Measurements from ENCODE around the gene FGF18. TPM values are rescaled to one million over a fixed set of nuclear protein-coding genes. Genes with fewer than 3 reads are reported as not detected.
A peak's percentile ranks its signal among the peaks of the same experiment; 100 is the strongest.

The FGF18 gene
- total and polyA plus RNA-seq, 4 donors, result 0.08 TPM; not detected in 3

GRCh38 chr5:171432583-171433351, 13.3 kb downstream of the FGF18 start:
- DNase-seq (ENCODE audit: low spot score), result no peak
- H3K27me3 ChIP-seq (ENCODE audit: control insufficient read depth in 4 of 4, insufficient read depth in 4 of 4, low read length in 3 of 4), result no peaks in the 10 kb centered on the region
- TF ChIP-seq NR2F2 (IDR thresholded peaks at IDR 0.05) (peak; percentile 88), CTCF (IDR thresholded peaks at IDR 0.05; ENCODE audit: low read depth, low read length, missing input control) (no peak)
- H3K4me1 ChIP-seq (ENCODE audit: control insufficient read depth in 4 of 4, insufficient read depth in 4 of 4, low read length in 3 of 4), result no peaks in the 10 kb centered on the region
- H3K27ac ChIP-seq (ENCODE audit: low read depth in 1 of 2, low read length in 2 of 2), result no peak overlapping the region
- 79% methylated on average over 16 of the region's 16 CpGs for WGBS
- no peaks in the 10 kb centered on the region for H3K9me3 ChIP-seq (ENCODE audit: control insufficient read depth in 4 of 4, low read length in 3 of 4)
- H3K9ac ChIP-seq (ENCODE audit: low read depth in 1 of 2, low read length in 2 of 2), result no peak overlapping the region
- H3K36me3 ChIP-seq (ENCODE audit: control insufficient read depth in 4 of 4, insufficient read depth in 3 of 4, low read depth in 1 of 4, low read length in 3 of 4), result no peaks in the 10 kb centered on the region
- no peak overlapping the region for H3K4me3 ChIP-seq (ENCODE audit: low read depth in 1 of 3, low read length in 3 of 3)

DNA sequence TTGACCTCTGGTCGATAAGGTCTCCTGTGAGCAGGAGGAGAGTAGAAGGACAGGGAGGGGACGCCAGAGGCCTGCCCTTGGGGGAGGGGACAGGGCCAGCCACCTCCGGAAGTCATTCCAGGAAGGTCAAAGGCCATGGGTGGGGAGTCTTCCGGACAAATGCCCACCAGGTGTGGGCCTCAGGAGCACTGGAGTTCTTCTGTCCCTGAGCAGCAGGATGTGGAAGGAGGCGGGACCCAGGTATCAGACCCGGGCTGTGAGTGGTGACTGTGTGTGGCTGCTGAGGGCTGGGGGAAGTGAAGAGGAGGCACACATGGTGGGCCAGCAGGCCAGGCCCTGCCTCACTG, 13.9 kb downstream of the FGF18 start:
- no peaks in the 10 kb centered on the region for H3K27me3 ChIP-seq (ENCODE audit: control insufficient read depth in 4 of 4, insufficient read depth in 4 of 4, low read length in 3 of 4)
- no peak overlapping the region for H3K4me3 ChIP-seq (ENCODE audit: low read depth in 1 of 3, low read length in 3 of 3)
- no peaks in the 10 kb centered on the region for H3K4me1 ChIP-seq (ENCODE audit: control insufficient read depth in 4 of 4, insufficient read depth in 4 of 4, low read length in 3 of 4)
- H3K9me3 ChIP-seq (ENCODE audit: control insufficient read depth in 4 of 4, low read length in 3 of 4), result no peaks in the 10 kb centered on the region
- no peak overlapping the region for H3K9ac ChIP-seq (ENCODE audit: low read depth in 1 of 2, low read length in 2 of 2)
- no peak for DNase-seq (ENCODE audit: low spot score)
- no peak overlapping the region for H3K27ac ChIP-seq (ENCODE audit: low read depth in 1 of 2, low read length in 2 of 2)
- TF ChIP-seq EGR1 (IDR thresholded peaks at IDR 0.05; ENCODE audit: low read depth in 2 of 2), result no peak
- TF ChIP-seq NR2F2 (IDR thresholded peaks at IDR 0.05), result peak; percentile 29
- WGBS, result 58% methylated on average over 6 of the region's 6 CpGs
- no peaks in the 10 kb centered on the region for H3K36me3 ChIP-seq (ENCODE audit: control insufficient read depth in 4 of 4, insufficient read depth in 3 of 4, low read depth in 1 of 4, low read length in 3 of 4)

- H3K4me3 ChIP-seq (ENCODE audit: low read depth in 1 of 3, low read length in 3 of 3), result no peak overlapping the region
- H3K4me1 ChIP-seq (ENCODE audit: control insufficient read depth in 4 of 4, insufficient read depth in 4 of 4, low read length in 3 of 4), result no peaks in the 10 kb centered on the region
- H3K27me3 ChIP-seq (ENCODE audit: control insufficient read depth in 4 of 4, insufficient read depth in 4 of 4, low read length in 3 of 4), result no peaks in the 10 kb centered on the region
- DNase-seq (ENCODE audit: low spot score), result no peak
- H3K27ac ChIP-seq (ENCODE audit: low read depth in 1 of 2, low read length in 2 of 2), result no peak overlapping the region
- H3K9me3 ChIP-seq (ENCODE audit: control insufficient read depth in 4 of 4, low read length in 3 of 4), result no peaks in the 10 kb centered on the region
- 94% methylated on average over 5 of the region's 5 CpGs for WGBS
- no peaks in the 10 kb centered on the region for H3K36me3 ChIP-seq (ENCODE audit: control insufficient read depth in 4 of 4, insufficient read depth in 3 of 4, low read depth in 1 of 4, low read length in 3 of 4)
- no peak overlapping the region for H3K9ac ChIP-seq (ENCODE audit: low read depth in 1 of 2, low read length in 2 of 2)
- TF ChIP-seq, protein P1, sequence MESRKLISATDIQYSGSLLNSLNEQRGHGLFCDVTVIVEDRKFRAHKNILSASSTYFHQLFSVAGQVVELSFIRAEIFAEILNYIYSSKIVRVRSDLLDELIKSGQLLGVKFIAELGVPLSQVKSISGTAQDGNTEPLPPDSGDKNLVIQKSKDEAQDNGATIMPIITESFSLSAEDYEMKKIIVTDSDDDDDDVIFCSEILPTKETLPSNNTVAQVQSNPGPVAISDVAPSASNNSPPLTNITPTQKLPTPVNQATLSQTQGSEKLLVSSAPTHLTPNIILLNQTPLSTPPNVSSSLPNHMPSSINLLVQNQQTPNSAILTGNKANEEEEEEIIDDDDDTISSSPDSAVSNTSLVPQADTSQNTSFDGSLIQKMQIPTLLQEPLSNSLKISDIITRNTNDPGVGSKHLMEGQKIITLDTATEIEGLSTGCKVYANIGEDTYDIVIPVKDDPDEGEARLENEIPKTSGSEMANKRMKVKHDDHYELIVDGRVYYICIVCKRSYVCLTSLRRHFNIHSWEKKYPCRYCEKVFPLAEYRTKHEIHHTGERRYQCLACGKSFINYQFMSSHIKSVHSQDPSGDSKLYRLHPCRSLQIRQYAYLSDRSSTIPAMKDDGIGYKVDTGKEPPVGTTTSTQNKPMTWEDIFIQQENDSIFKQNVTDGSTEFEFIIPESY (IDR thresholded peaks at IDR 0.05), result no peak
- TF ChIP-seq, protein P2, sequence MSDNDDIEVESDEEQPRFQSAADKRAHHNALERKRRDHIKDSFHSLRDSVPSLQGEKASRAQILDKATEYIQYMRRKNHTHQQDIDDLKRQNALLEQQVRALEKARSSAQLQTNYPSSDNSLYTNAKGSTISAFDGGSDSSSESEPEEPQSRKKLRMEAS (IDR thresholded peaks at IDR 0.05), result no peak
- TF ChIP-seq ATF3 (IDR thresholded peaks at IDR 0.05) (no peak), HNF4G (IDR thresholded peaks at IDR 0.05) (no peak), GABPA (IDR thresholded peaks at IDR 0.05 in 1 of 2, conservative IDR thresholded peaks at IDR 0.05 in 1 of 2) (no peak), HNF4A (conservative IDR thresholded peaks at IDR 0.05) (no peak), YY1 (IDR thresholded peaks at IDR 0.05) (no peak), FOXA2 (IDR thresholded peaks at IDR 0.05) (no peak), TAF1 (conservative IDR thresholded peaks at IDR 0.05) (no peak), EGR1 (IDR thresholded peaks at IDR 0.05; ENCODE audit: low read depth in 2 of 2) (no peak), NR2F2 (IDR thresholded peaks at IDR 0.05) (no peak), JUND (IDR thresholded peaks at IDR 0.05) (no peak), SP1 (IDR thresholded peaks at IDR 0.05) (no peak), CTCF (IDR thresholded peaks at IDR 0.05; ENCODE audit: low read depth, low read length, missing input control) (no peak), FOXA1 (IDR thresholded peaks at IDR 0.05) (no peak), RXRA (IDR thresholded peaks at IDR 0.05) (no peak), RAD21 (IDR thresholded peaks at IDR 0.05) (no peak)
Observed at GRCh38 chr5:171433982-171434676, 14.7 kb downstream of the FGF18 start.
